H9 (cell line): ENCODE measurements around the gene PPP1R13B. TPM values are rescaled to one million over a fixed set of nuclear protein-coding genes. Genes with fewer than 3 reads are reported as not detected.

Experiments
- DNase-seq: peaks from one replicate; pipeline ENCODE4 v3.0.0-alpha.2; 2017
- H2AFZ ChIP-seq: one replicate; pipeline ENCODE4 v1.6.1; 2013; ENCODE audit warnings: mild to moderate bottlenecking, low read length, control low read depth, moderate library complexity
- H2AK5ac ChIP-seq: 2 replicates; pipeline ENCODE4 v1.6.1; 2013; ENCODE audit warnings: low read length, control low read depth, mixed read lengths; ENCODE audit not compliant: insufficient read length
- H2BK120ac ChIP-seq: one replicate; pipeline ENCODE4 v1.6.1; 2013; ENCODE audit warnings: low read depth, mild to moderate bottlenecking, low read length, control low read depth, inconsistent platforms; ENCODE audit not compliant: poor library complexity, severe bottlenecking
- H2BK12ac ChIP-seq: 2 replicates; pipeline ENCODE4 v1.6.1; 2013; ENCODE audit warnings: low read length, control low read depth, mixed read lengths, low read depth; ENCODE audit not compliant: insufficient read length
- H2BK15ac ChIP-seq: 2 replicates; pipeline ENCODE4 v1.6.1; 2013; ENCODE audit warnings: low read depth, low read length, control low read depth
- H2BK20ac ChIP-seq: one replicate; pipeline ENCODE4 v1.6.1; 2013; ENCODE audit warnings: low read depth, mild to moderate bottlenecking, low read length, control low read depth, inconsistent platforms; ENCODE audit not compliant: poor library complexity, severe bottlenecking
- H2BK5ac ChIP-seq: 2 replicates; pipeline ENCODE4 v1.6.1; 2013; ENCODE audit warnings: low read length, control low read depth, mixed read lengths; ENCODE audit not compliant: insufficient read length
- H3K14ac ChIP-seq: 2 replicates; pipeline ENCODE4 v1.6.1; 2013; ENCODE audit warnings: low read length, control low read depth; ENCODE audit not compliant: insufficient read depth
- H3K18ac ChIP-seq: 2 replicates; pipeline ENCODE4 v1.6.1; 2013; ENCODE audit warnings: low read depth, mild to moderate bottlenecking, mixed read lengths, low read length, control low read depth; ENCODE audit not compliant: insufficient read length
- H3K23ac ChIP-seq: 2 replicates; pipeline ENCODE4 v1.6.1; 2013; ENCODE audit warnings: low read length, control low read depth, mixed read lengths, low read depth; ENCODE audit not compliant: insufficient read length
- H3K23me2 ChIP-seq: 2 replicates; pipeline ENCODE4 v1.6.1; 2013; ENCODE audit warnings: low read depth, mild to moderate bottlenecking, mixed read lengths, low read length, control low read depth; ENCODE audit not compliant: insufficient read length, poor library complexity, severe bottlenecking
- H3K27ac ChIP-seq: 2 replicates; pipeline ENCODE4 v1.5.1; 2013; ENCODE audit warnings: low read length, control low read depth, mixed read lengths, low read depth; ENCODE audit not compliant: insufficient read length
- H3K27me3 ChIP-seq: 2 replicates; pipeline ENCODE4 v1.6.1; 2013; ENCODE audit warnings: low read length, control low read depth, inconsistent platforms; ENCODE audit not compliant: insufficient read depth
- H3K4ac ChIP-seq: 2 replicates; pipeline ENCODE4 v1.6.1; 2013; ENCODE audit warnings: low read depth, mild to moderate bottlenecking, control low read depth, inconsistent platforms, low read length, moderate library complexity
- H3K4me1 ChIP-seq: 2 replicates; pipeline ENCODE4 v1.6.1; 2013; ENCODE audit warnings: low read length, control low read depth, inconsistent platforms; ENCODE audit not compliant: insufficient read depth
- H3K4me2 ChIP-seq: 2 replicates; pipeline ENCODE4 v1.6.1; 2013; ENCODE audit warnings: low read length, control low read depth, mixed read lengths; ENCODE audit not compliant: insufficient read length, insufficient read depth
- H3K56ac ChIP-seq: 2 replicates; pipeline ENCODE4 v1.6.1; 2013; ENCODE audit warnings: low read depth, mild to moderate bottlenecking, mixed read lengths, low read length, control low read depth; ENCODE audit not compliant: insufficient read length
- H3K79me1 ChIP-seq: 2 replicates; pipeline ENCODE4 v1.6.1; 2013; ENCODE audit warnings: low read depth, mild to moderate bottlenecking, moderate library complexity, low read length, control low read depth, inconsistent platforms; ENCODE audit not compliant: insufficient read depth, poor library complexity, severe bottlenecking
- H3K79me2 ChIP-seq: 2 replicates; pipeline ENCODE4 v1.6.1; 2013; ENCODE audit warnings: low read length, control low read depth, inconsistent platforms; ENCODE audit not compliant: insufficient read depth
- H3K9ac ChIP-seq: 2 replicates; pipeline ENCODE4 v1.6.1; 2013; ENCODE audit warnings: low read length, control low read depth, mixed read lengths; ENCODE audit not compliant: insufficient read length; ENCODE audit errors: extremely low read depth
- H3K9me3 ChIP-seq: one replicate; pipeline ENCODE4 v1.6.1; 2013; ENCODE audit warnings: low read depth, low read length, inconsistent platforms; ENCODE audit not compliant: control insufficient read depth
- H3T11ph ChIP-seq: one replicate; pipeline ENCODE4 v1.6.1; 2013; ENCODE audit warnings: mild to moderate bottlenecking, low read length, control low read depth, inconsistent platforms
- H4K20me1 ChIP-seq: one replicate; pipeline ENCODE4 v1.6.1; 2013; ENCODE audit not compliant: control insufficient read depth, insufficient read length, insufficient read depth
- H4K5ac ChIP-seq: 2 replicates; pipeline ENCODE4 v1.6.1; 2013; ENCODE audit warnings: low read depth, mild to moderate bottlenecking, mixed read lengths, low read length, control low read depth; ENCODE audit not compliant: insufficient read length
- H4K8ac ChIP-seq: replicated peaks from 2 replicates; pipeline ENCODE4 v1.6.1; 2013; ENCODE audit warnings: low read length, control low read depth, mixed read lengths, low read depth; ENCODE audit not compliant: insufficient read length
- H4K91ac ChIP-seq: 2 replicates; pipeline ENCODE4 v1.6.1; 2013; ENCODE audit warnings: low read depth, mild to moderate bottlenecking, moderate library complexity, mixed read lengths, low read length, control low read depth; ENCODE audit not compliant: insufficient read length
- H3K27ac Mint-ChIP-seq, 3 experiments: 2 replicates in 2 of 3; 3 replicates in 1 of 3; pipeline ENCODE4 v1.8.0; 2020 to 2021; ENCODE audit warnings: mixed read lengths in 3 of 3, mild to moderate bottlenecking in 1 of 3, moderate library complexity in 1 of 3
- H3K27me3 Mint-ChIP-seq: 2 replicates; pipeline ENCODE4 v1.8.0; 2021; ENCODE audit warnings: low read depth, mild to moderate bottlenecking, moderate library complexity, mixed read lengths
- H3K36me3 Mint-ChIP-seq, 3 experiments: 2 replicates in 2 of 3; 3 replicates in 1 of 3; pipeline ENCODE4 v1.8.0; 2020 to 2021; ENCODE audit warnings: low read depth in 3 of 3, mixed read lengths in 3 of 3; ENCODE audit not compliant: insufficient read depth in 1 of 3
- H3K4me1 Mint-ChIP-seq, 2 experiments: 2 replicates each; pipeline ENCODE4 v1.8.0; 2020; ENCODE audit warnings: mixed read lengths in 2 of 2
- H3K4me3 Mint-ChIP-seq, 2 experiments: 2 replicates in 1 of 2; 3 replicates in 1 of 2; pipeline ENCODE4 v1.8.0; 2020 to 2021; ENCODE audit warnings: mild to moderate bottlenecking in 2 of 2, mixed read lengths in 2 of 2, moderate library complexity in 1 of 2
- H3K9me3 Mint-ChIP-seq, 2 experiments: 2 replicates in 1 of 2; 3 replicates in 1 of 2; pipeline ENCODE4 v1.8.0; 2020; ENCODE audit warnings: mild to moderate bottlenecking in 2 of 2, mixed read lengths in 2 of 2, moderate library complexity in 1 of 2
- WGBS: extraction: QIAGEN DNeasy Blood & Tissue Kit; methylation state at CpG from one replicate; pipeline ENCODE4 v1.1.7; 2013; ENCODE audit warnings: missing lambda C conversion rate, low lambda C conversion rate, mixed read lengths; ENCODE audit not compliant: insufficient read length; ENCODE audit errors: extremely low coverage; 5-methylcytosine and 5-hydroxymethylcytosine counted together
- total RNA-seq: library from RNA; stranded (reverse); gene quantifications from 2 replicates; pipeline ENCODE4 v1.2.1, GENCODE V29; 2021
- TF ChIP-seq, protein P1 (sequence below): fragments of 200-600 bp; sonication (generic); conservative IDR thresholded peaks from 3 replicates; pipeline ENCODE4 v1.8.0; 2021; ENCODE audit warnings: antibody characterized with exemption, mild to moderate bottlenecking

The PPP1R13B gene
- total RNA-seq, 1 experiment from 2014 or later = 6.0 TPM

DNA sequence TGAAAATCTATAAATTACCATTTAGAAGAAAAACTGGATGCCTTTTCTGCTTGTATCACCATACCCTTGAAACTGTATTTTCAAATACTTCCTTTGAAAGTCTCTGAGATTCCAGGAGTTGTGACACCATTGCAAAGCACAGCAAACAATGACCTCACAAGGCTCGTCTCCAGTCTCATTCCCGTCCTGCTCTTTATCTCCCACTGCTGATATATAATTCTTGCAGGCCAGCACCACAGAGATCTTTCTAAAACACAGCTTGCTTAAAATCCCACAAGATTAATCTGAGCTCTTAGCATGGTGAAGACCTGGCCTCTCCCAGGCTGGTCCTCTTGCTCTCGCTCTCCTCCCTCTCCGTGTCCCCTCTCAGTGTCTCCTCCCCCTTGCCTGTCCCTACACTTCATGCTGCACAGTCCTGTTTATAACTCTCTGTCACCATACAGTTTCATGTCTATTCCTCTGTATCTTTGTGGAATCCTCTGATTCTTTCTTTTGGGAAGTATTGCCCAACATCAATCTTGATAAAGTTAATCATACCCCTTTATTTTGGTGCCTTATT is 80.0 kb downstream of the PPP1R13B start:
- no peak overlapping the region for H2BK20ac ChIP-seq

More for the DNA sequence above, 80.0 kb downstream of the PPP1R13B start:
- H3K23ac ChIP-seq = no peak overlapping the region
- H3K4me2 ChIP-seq = no peak overlapping the region
- H3K4me1 ChIP-seq = peaks cover 3% of the 10 kb centered on the region; the same call in 1 of the 2 replicates
- H3K27ac Mint-ChIP-seq = no peak overlapping the region; a peak in 1 of 7 replicates
- TF ChIP-seq, protein P1, sequence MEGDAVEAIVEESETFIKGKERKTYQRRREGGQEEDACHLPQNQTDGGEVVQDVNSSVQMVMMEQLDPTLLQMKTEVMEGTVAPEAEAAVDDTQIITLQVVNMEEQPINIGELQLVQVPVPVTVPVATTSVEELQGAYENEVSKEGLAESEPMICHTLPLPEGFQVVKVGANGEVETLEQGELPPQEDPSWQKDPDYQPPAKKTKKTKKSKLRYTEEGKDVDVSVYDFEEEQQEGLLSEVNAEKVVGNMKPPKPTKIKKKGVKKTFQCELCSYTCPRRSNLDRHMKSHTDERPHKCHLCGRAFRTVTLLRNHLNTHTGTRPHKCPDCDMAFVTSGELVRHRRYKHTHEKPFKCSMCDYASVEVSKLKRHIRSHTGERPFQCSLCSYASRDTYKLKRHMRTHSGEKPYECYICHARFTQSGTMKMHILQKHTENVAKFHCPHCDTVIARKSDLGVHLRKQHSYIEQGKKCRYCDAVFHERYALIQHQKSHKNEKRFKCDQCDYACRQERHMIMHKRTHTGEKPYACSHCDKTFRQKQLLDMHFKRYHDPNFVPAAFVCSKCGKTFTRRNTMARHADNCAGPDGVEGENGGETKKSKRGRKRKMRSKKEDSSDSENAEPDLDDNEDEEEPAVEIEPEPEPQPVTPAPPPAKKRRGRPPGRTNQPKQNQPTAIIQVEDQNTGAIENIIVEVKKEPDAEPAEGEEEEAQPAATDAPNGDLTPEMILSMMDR = no peak
- H3K27me3 ChIP-seq = no peaks in the 10 kb centered on the region
- H3K27me3 Mint-ChIP-seq = no peaks in the 10 kb centered on the region
- WGBS = no CpG with 5 or more reads among the region's 4 CpGs
- H3K4ac ChIP-seq = no peak overlapping the region
- no peaks in the 10 kb centered on the region for H3K9me3 Mint-ChIP-seq
- no peak overlapping the region for H2AK5ac ChIP-seq
- no peaks in the 10 kb centered on the region for H3K9me3 ChIP-seq
- no peaks in the 10 kb centered on the region for H3K23me2 ChIP-seq
- H3K36me3 Mint-ChIP-seq = no peaks in the 10 kb centered on the region
- H2BK15ac ChIP-seq = no peak overlapping the region
- H3K14ac ChIP-seq = no peak overlapping the region
- no peak overlapping the region for H3K27ac ChIP-seq
- H4K20me1 ChIP-seq = no peaks in the 10 kb centered on the region
- no peak overlapping the region for H4K5ac ChIP-seq
- H3K56ac ChIP-seq = no peak overlapping the region
- no peak for DNase-seq
- H3K4me1 Mint-ChIP-seq = peaks cover 6 to 7% of the 10 kb centered on the region in 2 experiments
- H2AFZ ChIP-seq = no peak overlapping the region
- H4K91ac ChIP-seq = no peak overlapping the region
- no peak overlapping the region for H2BK5ac ChIP-seq
- no peak overlapping the region for H3K18ac ChIP-seq
- no peaks in the 10 kb centered on the region for H3K79me1 ChIP-seq
- H3K4me3 Mint-ChIP-seq = no peak overlapping the region
- H3K9ac ChIP-seq = no peak overlapping the region
- H2BK12ac ChIP-seq = no peak overlapping the region
- H2BK120ac ChIP-seq = no peak overlapping the region
- no peak overlapping the region for H3T11ph ChIP-seq
- H4K8ac ChIP-seq = no peak overlapping the region
- H3K79me2 ChIP-seq = no peaks in the 10 kb centered on the region
